HepG2 (cell line): ENCODE data around the gene NOP9. TPM values are rescaled to one million over a fixed set of nuclear protein-coding genes. Genes with fewer than 3 reads are reported as not detected.

ENCODE experiments used
- CBX5 ChIP-seq: sonication (generic); formaldehyde crosslinking; IDR thresholded peaks from 2 replicates; pipeline ENCODE4 v1.4.0; 2020; ENCODE audit warnings: missing genetic modification reagents, borderline replicate concordance
- ETV6 ChIP-seq: sonication (generic); formaldehyde crosslinking; conservative IDR thresholded peaks from 2 replicates; pipeline ENCODE4 v1.4.0; 2020; ENCODE audit warnings: missing genetic modification reagents
- GATAD1 ChIP-seq: IDR thresholded peaks from 2 replicates; pipeline ENCODE4 v1.6.1; 2016; ENCODE audit warnings: missing genetic modification reagents, missing compliant biosample characterization
- HDAC2 ChIP-seq: sonication (generic); formaldehyde crosslinking; IDR thresholded peaks from 2 replicates; pipeline ENCODE4 v1.4.0; 2020; ENCODE audit warnings: missing genetic modification reagents
- NCOR1 ChIP-seq: fragments of 200-600 bp; sonication (generic); IDR thresholded peaks from 2 replicates; pipeline ENCODE4 v1.7.0; 2017; ENCODE audit warnings: antibody characterized with exemption, low read length, borderline replicate concordance
- PPARG ChIP-seq: conservative IDR thresholded peaks from 2 replicates; pipeline ENCODE4 v1.6.1; 2016; ENCODE audit warnings: missing biosample characterization, missing genetic modification reagents
- SAFB2 ChIP-seq: sonication (generic); formaldehyde crosslinking; IDR thresholded peaks from 2 replicates; pipeline ENCODE4 v1.5.1; 2020; ENCODE audit warnings: missing genetic modification reagents, low read depth, mild to moderate bottlenecking, borderline replicate concordance
- SNAPC5 ChIP-seq: sonication (generic); formaldehyde crosslinking; IDR thresholded peaks from 2 replicates; pipeline ENCODE4 v1.8.1; 2023; ENCODE audit warnings: mild to moderate bottlenecking, missing genetic modification reagents, borderline replicate concordance
- TEAD3 ChIP-seq: optimal IDR thresholded peaks from 2 replicates; pipeline ENCODE3; 2016; ENCODE audit warnings: borderline replicate concordance
- ZBED4 ChIP-seq: sonication (generic); formaldehyde crosslinking; IDR thresholded peaks from 2 replicates; pipeline ENCODE4 v1.4.0; 2020; ENCODE audit warnings: missing genetic modification reagents, borderline replicate concordance
- ZBTB8A ChIP-seq: sonication (generic); formaldehyde crosslinking; IDR thresholded peaks from 2 replicates; pipeline ENCODE4 v1.4.0; 2020; ENCODE audit warnings: mild to moderate bottlenecking, low read depth, missing genetic modification reagents, borderline replicate concordance
- ZKSCAN8 ChIP-seq: IDR thresholded peaks from 2 replicates; pipeline ENCODE4 v1.6.1; 2016; ENCODE audit warnings: borderline replicate concordance, missing genetic modification reagents, missing compliant biosample characterization
- ZNF333 ChIP-seq: sonication (generic); formaldehyde crosslinking; IDR thresholded peaks from 2 replicates; pipeline ENCODE4 v1.4.0; 2020; ENCODE audit warnings: mild to moderate bottlenecking, missing genetic modification reagents, borderline replicate concordance
- ZNF430 ChIP-seq: sonication (generic); formaldehyde crosslinking; IDR thresholded peaks from 2 replicates; pipeline ENCODE4 v1.9.0; 2021; ENCODE audit warnings: mild to moderate bottlenecking, missing genetic modification reagents
- ZNF451 ChIP-seq: sonication (generic); formaldehyde crosslinking; IDR thresholded peaks from 2 replicates; pipeline ENCODE4 v1.5.0; 2020; ENCODE audit warnings: mild to moderate bottlenecking, missing genetic modification reagents
- ZNF468 ChIP-seq: sonication (generic); formaldehyde crosslinking; IDR thresholded peaks from 2 replicates; pipeline ENCODE4 v1.8.0; 2022; ENCODE audit warnings: mild to moderate bottlenecking, moderate library complexity, missing genetic modification reagents
- ZNF605 ChIP-seq: sonication (generic); formaldehyde crosslinking; IDR thresholded peaks from 2 replicates; pipeline ENCODE4 v1.8.0; 2022; ENCODE audit warnings: mild to moderate bottlenecking, missing genetic modification reagents
- ZSCAN21 ChIP-seq: sonication (generic); formaldehyde crosslinking; IDR thresholded peaks from 2 replicates; pipeline ENCODE4 v1.8.0; 2022; ENCODE audit warnings: mild to moderate bottlenecking, missing genetic modification reagents, moderate library complexity, borderline replicate concordance
- polyA plus RNA-seq, 8 experiments: library from polyadenylated mRNA; depleted of rRNA in 3 of 8; stranded (reverse) in 7 of 8; unstranded in 1 of 8; fragments of >200 nt; fragmentation: Illumina TruSeq in 4 of 8; extraction: Trizol in 4 of 8; gene quantifications; 2 replicates each; pipeline versions ENCODE4 v1.2.1 to v1.2.3, GENCODE V29; 2011 to 2016; ENCODE audit warnings: low read depth in 4 of 8, missing spikeins in 1 of 8, mixed read lengths in 1 of 8; ENCODE audit not compliant: insufficient read depth in 1 of 8
- total RNA-seq, 5 experiments: library from RNA; depleted of rRNA; stranded (reverse); fragments of >200 nt; fragmentation: Illumina TruSeq; extraction: Trizol; gene quantifications; 2 replicates each; pipeline ENCODE4 v1.2.3, GENCODE V29; 2016; ENCODE audit warnings: low read depth in 1 of 5
- TF ChIP-seq, protein P1 (sequence below), 2 experiments: sonication (generic) in 1 of 2; formaldehyde crosslinking in 1 of 2; IDR thresholded peaks; 2 replicates each; pipeline versions ENCODE4 v1.4.0 to v1.6.1; 2018 to 2020; ENCODE audit warnings: missing genetic modification reagents in 2 of 2, borderline replicate concordance in 1 of 2, low read depth in 1 of 2, mild to moderate bottlenecking in 1 of 2, missing biosample characterization in 1 of 2
- TF ChIP-seq, protein P2 (sequence below): IDR thresholded peaks from 2 replicates; pipeline ENCODE4 v1.6.1; 2016; ENCODE audit warnings: control low read depth
- TF ChIP-seq, protein P3 (sequence below): sonication (generic); formaldehyde crosslinking; IDR thresholded peaks from 2 replicates; pipeline ENCODE4 v1.5.1; 2020; ENCODE audit warnings: mild to moderate bottlenecking, missing genetic modification reagents, moderate library complexity

Gene NOP9
- total and polyA plus RNA-seq, 2 of the 13 experiments (the other 11 are each of a cell fraction or from before 2014, with no cell fraction given), result 24.5 to 61.6 TPM

DNA sequence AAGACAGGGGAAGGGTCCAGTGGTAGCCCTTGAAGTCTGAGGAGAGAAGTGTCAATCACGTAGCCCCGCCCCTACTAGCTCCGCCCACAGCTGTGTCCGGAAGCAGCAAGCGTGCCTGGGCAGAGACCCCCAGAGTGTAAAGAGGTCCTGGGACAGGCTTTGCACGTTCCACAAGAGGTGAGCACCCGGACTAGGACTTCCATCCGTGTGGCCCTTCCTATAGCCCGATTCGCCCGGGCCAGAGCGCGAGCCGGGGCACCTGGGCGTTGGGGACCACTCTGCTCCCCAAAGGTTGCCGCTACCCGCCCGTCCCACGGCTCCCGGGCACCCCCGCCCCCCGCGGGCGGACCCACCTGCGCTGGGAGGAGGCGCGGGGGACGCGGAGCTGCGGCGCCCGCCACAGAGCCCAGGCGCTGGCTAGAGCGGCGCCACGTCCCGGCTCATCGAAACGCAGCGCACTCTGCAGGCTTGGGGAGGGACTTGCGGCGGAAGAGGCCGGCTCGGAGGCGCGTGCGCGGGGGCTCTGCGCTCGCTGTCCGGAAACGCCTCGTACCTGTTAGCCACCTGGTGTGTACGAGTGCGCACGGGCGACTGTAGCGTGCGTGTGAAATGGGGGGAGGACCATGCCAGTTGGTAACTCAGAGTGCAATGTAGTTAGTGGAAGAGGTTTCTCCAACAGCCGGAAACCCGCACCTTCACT, 28.4 kb upstream of the NOP9 start, which contains the start of gene RABGGTA (continued):
- TF ChIP-seq ZBED4 (CRISPR knock-in tag) (peak; percentile 98), ETV6 (CRISPR knock-in tag) (peak; percentile 99), ZNF333 (CRISPR knock-in tag) (peak; percentile 97), ZNF468 (CRISPR knock-in tag) (peak; percentile 97; the same call in 1 of the 2 replicates), ZNF605 (CRISPR knock-in tag) (peak; percentile 99), PPARG (CRISPR knock-in tag) (peak; percentile 85), ZBTB8A (peak; percentile 79), SNAPC5 (CRISPR knock-in tag) (peak; percentile 93; the same call in 1 of the 2 replicates), ZNF430 (peak; percentile 100), TEAD3 (CRISPR knock-in tag) (peak; percentile 76), GATAD1 (CRISPR knock-in tag) (peak; percentile 95), SAFB2 (peak; percentile 100), ZNF451 (peak; percentile 100), ZKSCAN8 (CRISPR knock-in tag) (peak; percentile 96; the same call in 1 of the 2 replicates), HDAC2 (CRISPR knock-in tag) (peak; percentile 97), ZSCAN21 (CRISPR knock-in tag) (peak; percentile 99), NCOR1 (peak; percentile 62; the same call in 1 of the 2 replicates), CBX5 (CRISPR knock-in tag) (peak; percentile 85)
- TF ChIP-seq, protein P1, sequence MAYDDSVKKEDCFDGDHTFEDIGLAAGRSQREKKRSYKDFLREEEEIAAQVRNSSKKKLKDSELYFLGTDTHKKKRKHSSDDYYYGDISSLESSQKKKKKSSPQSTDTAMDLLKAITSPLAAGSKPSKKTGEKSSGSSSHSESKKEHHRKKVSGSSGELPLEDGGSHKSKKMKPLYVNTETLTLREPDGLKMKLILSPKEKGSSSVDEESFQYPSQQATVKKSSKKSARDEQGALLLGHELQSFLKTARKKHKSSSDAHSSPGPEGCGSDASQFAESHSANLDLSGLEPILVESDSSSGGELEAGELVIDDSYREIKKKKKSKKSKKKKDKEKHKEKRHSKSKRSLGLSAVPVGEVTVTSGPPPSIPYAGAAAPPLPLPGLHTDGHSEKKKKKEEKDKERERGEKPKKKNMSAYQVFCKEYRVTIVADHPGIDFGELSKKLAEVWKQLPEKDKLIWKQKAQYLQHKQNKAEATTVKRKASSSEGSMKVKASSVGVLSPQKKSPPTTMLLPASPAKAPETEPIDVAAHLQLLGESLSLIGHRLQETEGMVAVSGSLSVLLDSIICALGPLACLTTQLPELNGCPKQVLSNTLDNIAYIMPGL (CRISPR knock-in tag; IDR thresholded peaks at IDR 0.05; ENCODE audit: borderline replicate concordance in 1 of 2, low read depth in 1 of 2), result peak; percentile 100
- TF ChIP-seq, protein P2, sequence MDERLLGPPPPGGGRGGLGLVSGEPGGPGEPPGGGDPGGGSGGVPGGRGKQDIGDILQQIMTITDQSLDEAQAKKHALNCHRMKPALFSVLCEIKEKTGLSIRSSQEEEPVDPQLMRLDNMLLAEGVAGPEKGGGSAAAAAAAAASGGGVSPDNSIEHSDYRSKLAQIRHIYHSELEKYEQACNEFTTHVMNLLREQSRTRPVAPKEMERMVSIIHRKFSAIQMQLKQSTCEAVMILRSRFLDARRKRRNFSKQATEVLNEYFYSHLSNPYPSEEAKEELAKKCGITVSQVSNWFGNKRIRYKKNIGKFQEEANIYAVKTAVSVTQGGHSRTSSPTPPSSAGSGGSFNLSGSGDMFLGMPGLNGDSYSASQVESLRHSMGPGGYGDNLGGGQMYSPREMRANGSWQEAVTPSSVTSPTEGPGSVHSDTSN (CRISPR knock-in tag), result peak; percentile 96
- TF ChIP-seq, protein P3, sequence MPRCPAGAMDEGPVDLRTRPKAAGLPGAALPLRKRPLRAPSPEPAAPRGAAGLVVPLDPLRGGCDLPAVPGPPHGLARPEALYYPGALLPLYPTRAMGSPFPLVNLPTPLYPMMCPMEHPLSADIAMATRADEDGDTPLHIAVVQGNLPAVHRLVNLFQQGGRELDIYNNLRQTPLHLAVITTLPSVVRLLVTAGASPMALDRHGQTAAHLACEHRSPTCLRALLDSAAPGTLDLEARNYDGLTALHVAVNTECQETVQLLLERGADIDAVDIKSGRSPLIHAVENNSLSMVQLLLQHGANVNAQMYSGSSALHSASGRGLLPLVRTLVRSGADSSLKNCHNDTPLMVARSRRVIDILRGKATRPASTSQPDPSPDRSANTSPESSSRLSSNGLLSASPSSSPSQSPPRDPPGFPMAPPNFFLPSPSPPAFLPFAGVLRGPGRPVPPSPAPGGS (CRISPR knock-in tag), result peak; percentile 100
